Measurements from ENCODE around the gene C19orf47.

GRCh38 chr19:40387155-40387554 lies 39.0 kb upstream of the C19orf47 start:
- no peak for TF ChIP-seq CTCF (conservative IDR thresholded peaks at IDR 0.05 in 1 of 2, IDR thresholded peaks at IDR 0.05 in 1 of 2; ENCODE audit: low read depth in 1 of 2, low read length in 2 of 2)
- TF ChIP-seq EZH2 (IDR thresholded peaks at IDR 0.05; ENCODE audit: low read length, missing control alignments), result no peak

All from fibroblast of lung (primary cell).